Lower leg skin (tissue), 3 donors: ENCODE measurements around the gene ZBTB16.

Source experiments
- POLR2A ChIP-seq, 2 donors: fragments of 450-650 bp; IDR thresholded peaks; one replicate each; pipeline ENCODE4 v1.6.1; 2016 to 2017; ENCODE audit warnings: antibody characterized with exemption in 2 of 2, mild to moderate bottlenecking in 1 of 2, moderate library complexity in 1 of 2
- TF ChIP-seq, protein P1 (sequence below), 3 donors: fragments of 450-650 bp; IDR thresholded peaks; one replicate each; pipeline ENCODE4 v1.5.1; 2016; ENCODE audit warnings: antibody characterized with exemption in 3 of 3, mild to moderate bottlenecking in 3 of 3, moderate library complexity in 2 of 3

DNA sequence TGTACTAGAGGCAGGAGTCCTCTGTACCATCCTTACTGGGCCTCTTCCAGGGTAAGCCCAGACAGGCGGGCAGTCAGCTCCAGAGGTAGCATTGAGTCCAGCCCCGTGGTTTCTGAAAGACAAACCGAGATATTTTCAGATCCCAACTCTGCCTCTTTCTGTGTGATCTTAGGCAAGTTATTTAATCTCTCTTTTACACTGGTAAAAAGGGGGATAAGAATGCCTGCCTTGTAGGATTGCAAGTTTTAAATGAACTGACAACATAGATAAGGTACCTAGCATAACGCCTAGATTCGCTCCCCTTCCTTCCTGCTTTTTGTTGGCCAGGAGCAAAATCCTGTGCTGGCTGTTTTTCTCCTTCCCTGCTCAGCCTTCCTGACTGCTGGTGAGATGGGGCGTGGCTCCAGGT is 180.2 kb downstream of the ZBTB16 start:
- TF ChIP-seq, protein P1, sequence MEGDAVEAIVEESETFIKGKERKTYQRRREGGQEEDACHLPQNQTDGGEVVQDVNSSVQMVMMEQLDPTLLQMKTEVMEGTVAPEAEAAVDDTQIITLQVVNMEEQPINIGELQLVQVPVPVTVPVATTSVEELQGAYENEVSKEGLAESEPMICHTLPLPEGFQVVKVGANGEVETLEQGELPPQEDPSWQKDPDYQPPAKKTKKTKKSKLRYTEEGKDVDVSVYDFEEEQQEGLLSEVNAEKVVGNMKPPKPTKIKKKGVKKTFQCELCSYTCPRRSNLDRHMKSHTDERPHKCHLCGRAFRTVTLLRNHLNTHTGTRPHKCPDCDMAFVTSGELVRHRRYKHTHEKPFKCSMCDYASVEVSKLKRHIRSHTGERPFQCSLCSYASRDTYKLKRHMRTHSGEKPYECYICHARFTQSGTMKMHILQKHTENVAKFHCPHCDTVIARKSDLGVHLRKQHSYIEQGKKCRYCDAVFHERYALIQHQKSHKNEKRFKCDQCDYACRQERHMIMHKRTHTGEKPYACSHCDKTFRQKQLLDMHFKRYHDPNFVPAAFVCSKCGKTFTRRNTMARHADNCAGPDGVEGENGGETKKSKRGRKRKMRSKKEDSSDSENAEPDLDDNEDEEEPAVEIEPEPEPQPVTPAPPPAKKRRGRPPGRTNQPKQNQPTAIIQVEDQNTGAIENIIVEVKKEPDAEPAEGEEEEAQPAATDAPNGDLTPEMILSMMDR (IDR thresholded peaks at IDR 0.05), result no peak
- TF ChIP-seq POLR2A (IDR thresholded peaks at IDR 0.05), result no peak
